Fibroblast of lung (primary cell): ENCODE results near the gene TMEM14B.

Source experiments
- CTCF ChIP-seq, 2 donors: IDR thresholded peaks in 1 of 2; conservative IDR thresholded peaks in 1 of 2; 1 replicate in 1 of 2; 2 replicates in 1 of 2; pipeline ENCODE4 v1.5.1; 2011 to 2012; ENCODE audit warnings: low read length in 2 of 2, control low read depth in 1 of 2, inconsistent platforms in 1 of 2, low read depth in 1 of 2, mild to moderate bottlenecking in 1 of 2
- EZH2 ChIP-seq: IDR thresholded peaks from 2 replicates; pipeline ENCODE4 v1.5.1; 2012; ENCODE audit warnings: low read length, control low read depth, mild to moderate bottlenecking; ENCODE audit errors: missing control alignments

DNA sequence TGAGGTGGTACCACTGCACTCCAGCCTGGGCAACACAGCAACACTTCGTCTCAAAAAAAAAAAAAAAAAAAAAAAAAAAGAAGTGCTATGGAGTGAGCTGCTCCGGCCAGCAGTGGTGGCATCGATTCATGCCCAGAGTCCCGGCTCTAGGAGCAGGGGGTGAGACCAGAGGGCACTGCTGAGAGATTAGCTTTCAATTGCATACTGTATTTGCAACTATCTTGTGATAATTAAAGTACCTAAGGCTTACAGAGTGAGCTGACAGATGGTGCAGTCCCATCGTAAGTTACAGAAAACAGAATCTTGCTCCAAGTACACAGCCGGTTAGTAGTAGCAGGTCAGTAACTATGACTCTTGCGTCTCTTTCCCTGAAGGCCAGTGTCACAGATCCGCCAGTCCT is 31.5 kb downstream of the TMEM14B start:
- TF ChIP-seq EZH2 (no peak), CTCF (conservative IDR thresholded peaks at IDR 0.05 in 1 of 2, IDR thresholded peaks at IDR 0.05 in 1 of 2; ENCODE audit: low read depth in 1 of 2, low read length in 2 of 2) (no peak)
